Measurements from ENCODE around the gene BRSK1. TPM values are rescaled to one million over a fixed set of nuclear protein-coding genes. Genes with fewer than 3 reads are reported as not detected.

Gene BRSK1
- total and polyA plus RNA-seq, 2 of the 13 experiments (the other 11 are each of a cell fraction or from before 2014, with no cell fraction given) = 0.18 to 1.2 TPM

DNA sequence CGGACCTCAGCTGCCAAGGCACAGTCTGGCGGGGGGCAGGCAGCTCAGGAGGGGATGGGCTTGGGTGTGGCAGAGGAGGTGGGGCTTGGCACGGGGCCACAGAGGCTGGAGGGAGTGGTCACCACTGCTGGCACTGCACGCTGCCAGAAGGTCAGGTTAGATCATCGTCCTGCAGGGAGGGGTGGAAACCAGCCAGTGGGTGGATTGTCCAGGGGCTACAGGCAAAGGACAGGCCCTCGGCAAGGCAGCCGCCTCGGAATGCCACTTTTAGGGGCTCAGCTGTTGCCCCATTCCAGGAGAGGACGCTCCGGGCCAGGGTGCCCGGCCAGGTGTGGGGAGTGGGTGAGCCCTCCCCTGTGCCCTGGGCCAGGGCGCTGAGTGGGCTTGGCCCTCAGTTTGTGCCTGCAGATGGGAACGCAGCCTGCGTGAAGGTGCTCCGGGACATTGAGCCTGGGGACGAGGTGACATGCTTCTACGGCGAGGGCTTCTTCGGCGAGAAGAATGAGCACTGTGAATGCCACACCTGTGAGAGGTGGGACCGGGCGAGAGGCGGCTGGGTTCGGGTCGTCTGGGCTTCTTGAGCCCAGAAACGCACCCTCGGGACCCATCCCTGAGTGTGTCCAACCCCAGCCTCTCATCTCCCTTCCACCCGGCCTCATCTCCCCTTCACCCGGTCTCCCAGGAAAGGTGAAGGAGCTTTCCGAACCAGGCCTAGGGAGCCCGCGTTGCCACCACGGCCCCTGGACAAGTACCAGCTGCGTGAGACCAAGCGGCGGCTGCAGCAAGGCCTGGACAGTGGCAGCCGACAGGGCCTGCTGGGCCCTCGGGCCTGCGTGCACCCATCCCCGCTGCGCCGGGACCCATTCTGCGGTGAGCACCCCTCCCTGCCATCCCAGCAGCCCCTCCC is 62.3 kb downstream of the BRSK1 start (continued):
- TF ChIP-seq, protein P1, sequence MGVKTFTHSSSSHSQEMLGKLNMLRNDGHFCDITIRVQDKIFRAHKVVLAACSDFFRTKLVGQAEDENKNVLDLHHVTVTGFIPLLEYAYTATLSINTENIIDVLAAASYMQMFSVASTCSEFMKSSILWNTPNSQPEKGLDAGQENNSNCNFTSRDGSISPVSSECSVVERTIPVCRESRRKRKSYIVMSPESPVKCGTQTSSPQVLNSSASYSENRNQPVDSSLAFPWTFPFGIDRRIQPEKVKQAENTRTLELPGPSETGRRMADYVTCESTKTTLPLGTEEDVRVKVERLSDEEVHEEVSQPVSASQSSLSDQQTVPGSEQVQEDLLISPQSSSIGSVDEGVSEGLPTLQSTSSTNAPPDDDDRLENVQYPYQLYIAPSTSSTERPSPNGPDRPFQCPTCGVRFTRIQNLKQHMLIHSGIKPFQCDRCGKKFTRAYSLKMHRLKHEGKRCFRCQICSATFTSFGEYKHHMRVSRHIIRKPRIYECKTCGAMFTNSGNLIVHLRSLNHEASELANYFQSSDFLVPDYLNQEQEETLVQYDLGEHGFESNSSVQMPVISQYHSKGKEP (CRISPR knock-in tag; IDR thresholded peaks at IDR 0.05) = no peak
- no peak for TF ChIP-seq ZBTB38 (CRISPR knock-in tag; IDR thresholded peaks at IDR 0.05)
- TF ChIP-seq KLF15 (CRISPR knock-in tag; IDR thresholded peaks at IDR 0.05; ENCODE audit: borderline replicate concordance) = no peak

DNA sequence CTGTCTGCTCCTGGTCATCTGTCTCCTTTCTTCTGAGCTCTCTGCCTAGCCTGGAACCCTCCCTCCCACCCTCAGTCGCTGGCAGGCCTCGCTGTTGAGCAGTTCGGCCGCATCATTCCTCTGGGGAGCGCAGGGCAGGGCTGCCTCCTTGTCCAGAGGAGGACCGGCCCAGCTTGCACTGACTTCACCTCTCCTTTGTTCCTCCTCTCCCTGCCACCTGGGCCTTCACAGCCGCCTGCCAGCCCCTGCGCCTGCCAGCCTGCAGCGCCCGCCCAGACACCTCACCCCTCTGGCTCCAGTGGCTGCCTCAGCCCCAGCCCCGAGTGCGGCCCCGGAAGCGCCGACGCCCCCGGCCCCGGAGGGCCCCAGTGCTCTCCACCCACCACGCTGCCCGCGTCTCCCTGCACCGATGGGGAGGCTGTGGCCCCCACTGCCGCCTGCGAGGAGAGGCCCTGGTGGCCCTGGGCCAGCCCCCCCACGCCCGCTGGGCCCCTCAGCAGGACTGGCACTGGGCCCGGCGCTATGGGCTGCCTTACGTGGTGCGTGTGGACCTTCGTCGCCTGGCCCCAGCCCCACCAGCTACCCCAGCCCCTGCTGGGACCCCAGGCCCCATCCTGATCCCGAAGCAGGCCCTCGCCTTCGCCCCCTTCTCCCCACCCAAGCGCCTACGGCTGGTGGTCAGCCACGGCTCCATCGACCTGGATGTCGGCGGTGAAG is 63.1 kb downstream of the BRSK1 start:
- 94% methylated on average over 15 of the region's 41 CpGs for WGBS (ENCODE audit: low lambda C conversion rate)
- no peak for TF ChIP-seq ZFAT (CRISPR knock-in tag; conservative IDR thresholded peaks at IDR 0.05)
- TF ChIP-seq ZNF883 (CRISPR knock-in tag; IDR thresholded peaks at IDR 0.05; ENCODE audit: not compliant biosample characterization) = no peak
- no peak for TF ChIP-seq ARHGAP35 (CRISPR knock-in tag; IDR thresholded peaks at IDR 0.05; ENCODE audit: borderline replicate concordance)
- TF ChIP-seq SMARCE1 (IDR thresholded peaks at IDR 0.05; ENCODE audit: borderline replicate concordance) = no peak
- TF ChIP-seq, protein P2, sequence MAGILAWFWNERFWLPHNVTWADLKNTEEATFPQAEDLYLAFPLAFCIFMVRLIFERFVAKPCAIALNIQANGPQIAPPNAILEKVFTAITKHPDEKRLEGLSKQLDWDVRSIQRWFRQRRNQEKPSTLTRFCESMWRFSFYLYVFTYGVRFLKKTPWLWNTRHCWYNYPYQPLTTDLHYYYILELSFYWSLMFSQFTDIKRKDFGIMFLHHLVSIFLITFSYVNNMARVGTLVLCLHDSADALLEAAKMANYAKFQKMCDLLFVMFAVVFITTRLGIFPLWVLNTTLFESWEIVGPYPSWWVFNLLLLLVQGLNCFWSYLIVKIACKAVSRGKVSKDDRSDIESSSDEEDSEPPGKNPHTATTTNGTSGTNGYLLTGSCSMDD (CRISPR knock-in tag; IDR thresholded peaks at IDR 0.05) = no peak
- no peak for TF ChIP-seq ATM (IDR thresholded peaks at IDR 0.05; ENCODE audit: borderline replicate concordance)
- no peak for TF ChIP-seq SRY (CRISPR knock-in tag; IDR thresholded peaks at IDR 0.05)
- TF ChIP-seq ZNF382 (CRISPR knock-in tag; IDR thresholded peaks at IDR 0.05; ENCODE audit: borderline replicate concordance) = no peak
- no peak for TF ChIP-seq ZNF781 (CRISPR knock-in tag; IDR thresholded peaks at IDR 0.05; ENCODE audit: borderline replicate concordance, not compliant biosample characterization)
- TF ChIP-seq, protein P3, sequence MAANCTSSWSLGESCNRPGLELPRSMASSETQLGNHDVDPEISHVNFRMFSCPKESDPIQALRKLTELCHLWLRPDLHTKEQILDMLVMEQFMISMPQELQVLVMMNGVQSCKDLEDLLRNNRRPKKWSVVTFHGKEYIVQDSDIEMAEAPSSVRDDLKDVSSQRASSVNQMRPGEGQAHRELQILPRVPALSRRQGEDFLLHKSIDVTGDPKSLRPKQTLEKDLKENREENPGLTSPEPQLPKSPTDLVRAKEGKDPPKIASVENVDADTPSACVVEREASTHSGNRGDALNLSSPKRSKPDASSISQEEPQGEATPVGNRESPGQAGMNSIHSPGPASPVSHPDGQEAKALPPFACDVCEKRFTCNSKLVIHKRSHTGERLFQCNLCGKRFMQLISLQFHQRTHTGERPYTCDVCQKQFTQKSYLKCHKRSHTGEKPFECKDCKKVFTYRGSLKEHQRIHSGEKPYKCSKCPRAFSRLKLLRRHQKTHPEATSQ (CRISPR knock-in tag; IDR thresholded peaks at IDR 0.05; ENCODE audit: borderline replicate concordance) = no peak
- TF ChIP-seq, protein P4, sequence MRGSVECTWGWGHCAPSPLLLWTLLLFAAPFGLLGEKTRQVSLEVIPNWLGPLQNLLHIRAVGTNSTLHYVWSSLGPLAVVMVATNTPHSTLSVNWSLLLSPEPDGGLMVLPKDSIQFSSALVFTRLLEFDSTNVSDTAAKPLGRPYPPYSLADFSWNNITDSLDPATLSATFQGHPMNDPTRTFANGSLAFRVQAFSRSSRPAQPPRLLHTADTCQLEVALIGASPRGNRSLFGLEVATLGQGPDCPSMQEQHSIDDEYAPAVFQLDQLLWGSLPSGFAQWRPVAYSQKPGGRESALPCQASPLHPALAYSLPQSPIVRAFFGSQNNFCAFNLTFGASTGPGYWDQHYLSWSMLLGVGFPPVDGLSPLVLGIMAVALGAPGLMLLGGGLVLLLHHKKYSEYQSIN (CRISPR knock-in tag; IDR thresholded peaks at IDR 0.05; ENCODE audit: borderline replicate concordance) = no peak
- TF ChIP-seq ZNF782 (CRISPR knock-in tag; IDR thresholded peaks at IDR 0.05; ENCODE audit: borderline replicate concordance) = no peak

More for the DNA sequence above, 63.1 kb downstream of the BRSK1 start:
- in situ Hi-C loops (cut with HindIII; ENCODE audit: extremely low pct_ligation_motif_present, low pct_unique_long_range_greater_than_20kb) = no loop called here
- ChIA-PET CTCF (ENCODE audit: low intra/inter-chr PET ratio, low total read pairs) (no interaction called here), POLR2A (no interaction called here)
- Histone ChIP-seq H3K4me1 (ENCODE audit: insufficient read depth, low read length) (no peaks in the 10 kb centered on the region), H3K4me2 (ENCODE audit: low read depth, low read length) (no peak overlapping the region), H2AFZ (ENCODE audit: low read length) (no peak overlapping the region), H3K27me3 (ENCODE audit: control insufficient read depth in 1 of 2, insufficient read depth in 2 of 2, low read length in 2 of 2) (peaks cover 3 to 5% of the 10 kb centered on the region in 2 experiments; a peak in 4 of 5 replicates), H3K9ac (ENCODE audit: insufficient read depth, low read depth, low read length) (no peak overlapping the region), H3K36me3 (replicated peaks in 1 of 2; ENCODE audit: control insufficient read depth in 1 of 2, insufficient read depth in 2 of 2, low read length in 2 of 2) (peaks cover 2 to 7% of the 10 kb centered on the region in 2 experiments; a peak in 3 of 5 replicates), H3K27ac (ENCODE audit: extremely low read length, insufficient read depth, low read length) (no peak overlapping the region), H3K4me3 (replicated peaks in 1 of 3; ENCODE audit: insufficient read depth in 1 of 3, low read depth in 2 of 3, low read length in 3 of 3) (no peak overlapping the region), H4K20me1 (ENCODE audit: insufficient read depth, low read length) (no peaks in the 10 kb centered on the region), H3K9me3 (ENCODE audit: low read length) (no peaks in the 10 kb centered on the region), H3K79me2 (ENCODE audit: insufficient read depth, low read length) (no peaks in the 10 kb centered on the region)
- FAIRE-seq = no peak
- no peak for ATAC-seq
- DNase-seq (ENCODE audit: low spot score) = no peak
- BruUV-seq (replicated peaks) = no TSS peak
- intact Hi-C loops (cut with micrococcal nuclease; ENCODE audit: unreplicated experiment) = no loop called here
